ENCODE measurements around the gene LRMDA.

DNA sequence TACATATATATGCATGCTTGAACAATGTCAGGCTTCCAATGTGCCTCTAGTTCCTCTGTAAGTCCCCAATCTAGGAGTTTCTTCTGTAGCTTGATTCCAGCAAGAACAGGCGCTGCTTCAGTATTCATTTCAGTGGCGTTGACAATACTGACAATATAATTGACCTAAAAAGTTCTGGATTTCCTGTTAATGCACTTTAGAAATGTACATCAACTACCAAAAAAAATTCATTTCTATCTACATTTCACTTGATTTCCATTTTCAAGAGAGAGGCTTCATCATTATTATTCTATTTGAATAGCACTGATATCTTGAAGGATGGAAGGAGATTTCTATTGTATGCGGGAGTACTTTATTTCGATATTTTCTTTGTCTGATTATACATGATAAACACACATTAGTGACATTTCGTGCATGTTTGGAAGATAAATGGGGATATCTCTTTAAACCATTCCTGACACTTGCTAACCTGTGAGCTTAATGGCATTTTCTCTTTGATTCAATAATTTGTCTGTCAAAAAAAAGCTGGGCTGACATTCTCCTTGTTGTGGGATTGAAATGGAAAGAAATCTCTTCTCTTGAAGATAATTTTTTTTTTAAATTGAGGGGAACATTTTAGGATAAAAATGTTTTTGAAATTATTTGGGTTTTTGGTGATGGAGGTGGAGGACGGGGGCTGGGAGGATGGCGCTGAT is 568.2 kb downstream of the LRMDA start:
- TF ChIP-seq, protein P1, sequence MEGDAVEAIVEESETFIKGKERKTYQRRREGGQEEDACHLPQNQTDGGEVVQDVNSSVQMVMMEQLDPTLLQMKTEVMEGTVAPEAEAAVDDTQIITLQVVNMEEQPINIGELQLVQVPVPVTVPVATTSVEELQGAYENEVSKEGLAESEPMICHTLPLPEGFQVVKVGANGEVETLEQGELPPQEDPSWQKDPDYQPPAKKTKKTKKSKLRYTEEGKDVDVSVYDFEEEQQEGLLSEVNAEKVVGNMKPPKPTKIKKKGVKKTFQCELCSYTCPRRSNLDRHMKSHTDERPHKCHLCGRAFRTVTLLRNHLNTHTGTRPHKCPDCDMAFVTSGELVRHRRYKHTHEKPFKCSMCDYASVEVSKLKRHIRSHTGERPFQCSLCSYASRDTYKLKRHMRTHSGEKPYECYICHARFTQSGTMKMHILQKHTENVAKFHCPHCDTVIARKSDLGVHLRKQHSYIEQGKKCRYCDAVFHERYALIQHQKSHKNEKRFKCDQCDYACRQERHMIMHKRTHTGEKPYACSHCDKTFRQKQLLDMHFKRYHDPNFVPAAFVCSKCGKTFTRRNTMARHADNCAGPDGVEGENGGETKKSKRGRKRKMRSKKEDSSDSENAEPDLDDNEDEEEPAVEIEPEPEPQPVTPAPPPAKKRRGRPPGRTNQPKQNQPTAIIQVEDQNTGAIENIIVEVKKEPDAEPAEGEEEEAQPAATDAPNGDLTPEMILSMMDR (IDR thresholded peaks at IDR 0.05; ENCODE audit: low read depth, low read length) = no peak
- TF ChIP-seq EZH2phosphoT487 (IDR thresholded peaks at IDR 0.05; ENCODE audit: low read depth) = no peak

All from OCI-LY3 (cell line).